HepG2 (cell line): ENCODE data around the gene BCAT1. TPM values are rescaled to one million over a fixed set of nuclear protein-coding genes. Genes with fewer than 3 reads are reported as not detected.
A peak's percentile ranks its signal among the peaks of the same experiment; 100 is the strongest.

Source experiments
- FOSL2 ChIP-seq: sonication (generic); formaldehyde crosslinking; IDR thresholded peaks from 2 replicates; pipeline ENCODE4 v1.4.0; 2020; ENCODE audit warnings: missing genetic modification reagents
- GPN1 ChIP-seq: sonication (generic); formaldehyde crosslinking; IDR thresholded peaks from 2 replicates; pipeline ENCODE4 v1.5.1; 2020; ENCODE audit warnings: missing genetic modification reagents, borderline replicate concordance
- HDAC1 ChIP-seq: sonication (generic); formaldehyde crosslinking; IDR thresholded peaks from 2 replicates; pipeline ENCODE4 v1.5.1; 2020; ENCODE audit warnings: mild to moderate bottlenecking, missing genetic modification reagents
- NFE2L2 ChIP-seq: fragments of 150-350 bp; IDR thresholded peaks from 2 replicates; pipeline ENCODE4 v1.6.1; 2014; ENCODE audit warnings: low read length
- NFIC ChIP-seq: IDR thresholded peaks from 2 replicates; pipeline ENCODE4 v1.6.1; 2012; ENCODE audit warnings: mild to moderate bottlenecking, low read length, inconsistent platforms
- SALL1 ChIP-seq: sonication (generic); formaldehyde crosslinking; IDR thresholded peaks from 2 replicates; pipeline ENCODE4 v1.8.0; 2022; ENCODE audit warnings: mild to moderate bottlenecking, missing genetic modification reagents
- ZFP36L2 ChIP-seq: sonication (generic); formaldehyde crosslinking; IDR thresholded peaks from 2 replicates; pipeline ENCODE4 v1.4.0; 2020; ENCODE audit warnings: missing genetic modification reagents
- polyA plus RNA-seq, 8 experiments: library from polyadenylated mRNA; depleted of rRNA in 3 of 8; stranded (reverse) in 7 of 8; unstranded in 1 of 8; fragments of >200 nt; fragmentation: Illumina TruSeq in 4 of 8; extraction: Trizol in 4 of 8; gene quantifications; 2 replicates each; pipeline versions ENCODE4 v1.2.1 to v1.2.3, GENCODE V29; 2011 to 2016; ENCODE audit warnings: low read depth in 4 of 8, missing spikeins in 1 of 8, mixed read lengths in 1 of 8; ENCODE audit not compliant: insufficient read depth in 1 of 8
- total RNA-seq, 5 experiments: library from RNA; depleted of rRNA; stranded (reverse); fragments of >200 nt; fragmentation: Illumina TruSeq; extraction: Trizol; gene quantifications; 2 replicates each; pipeline ENCODE4 v1.2.3, GENCODE V29; 2016; ENCODE audit warnings: low read depth in 1 of 5
- TF ChIP-seq, protein P1 (sequence below): sonication (generic); formaldehyde crosslinking; IDR thresholded peaks from 2 replicates; pipeline ENCODE4 v1.4.0; 2020; ENCODE audit warnings: mild to moderate bottlenecking, missing genetic modification reagents
- TF ChIP-seq, protein P2 (sequence below), 2 experiments: fragments of 450-650 bp in 1 of 2; sonication (generic) in 1 of 2; formaldehyde crosslinking; IDR thresholded peaks; 2 replicates each; pipeline versions ENCODE4 v1.5.0 to v1.8.0; 2020 to 2022; ENCODE audit warnings: mild to moderate bottlenecking in 1 of 2, missing genetic modification reagents in 1 of 2

The BCAT1 gene
- total and polyA plus RNA-seq, 2 of the 13 experiments (the other 11 are each of a cell fraction or from before 2014, with no cell fraction given) = 8.0 to 75.5 TPM

DNA sequence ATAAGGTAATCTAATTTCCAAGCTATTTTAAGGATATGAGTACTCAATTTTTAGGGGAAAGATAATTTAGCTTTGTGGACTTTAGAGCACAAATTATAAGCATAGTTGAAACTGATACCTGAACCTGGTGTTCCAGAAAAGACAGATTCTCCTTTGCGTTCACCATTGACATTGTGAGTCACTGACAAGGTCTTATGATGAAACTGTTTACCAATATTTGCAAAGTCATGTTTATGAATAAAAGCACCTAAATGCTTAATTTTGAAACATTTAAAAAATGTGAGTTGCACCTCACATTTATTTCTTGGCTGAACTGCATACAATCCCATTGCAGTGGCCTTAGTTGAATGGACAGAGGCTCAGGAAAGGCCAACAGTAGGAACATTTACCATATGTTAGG lies 3.9 kb downstream of the BCAT1 start (continued):
- TF ChIP-seq, protein P1, sequence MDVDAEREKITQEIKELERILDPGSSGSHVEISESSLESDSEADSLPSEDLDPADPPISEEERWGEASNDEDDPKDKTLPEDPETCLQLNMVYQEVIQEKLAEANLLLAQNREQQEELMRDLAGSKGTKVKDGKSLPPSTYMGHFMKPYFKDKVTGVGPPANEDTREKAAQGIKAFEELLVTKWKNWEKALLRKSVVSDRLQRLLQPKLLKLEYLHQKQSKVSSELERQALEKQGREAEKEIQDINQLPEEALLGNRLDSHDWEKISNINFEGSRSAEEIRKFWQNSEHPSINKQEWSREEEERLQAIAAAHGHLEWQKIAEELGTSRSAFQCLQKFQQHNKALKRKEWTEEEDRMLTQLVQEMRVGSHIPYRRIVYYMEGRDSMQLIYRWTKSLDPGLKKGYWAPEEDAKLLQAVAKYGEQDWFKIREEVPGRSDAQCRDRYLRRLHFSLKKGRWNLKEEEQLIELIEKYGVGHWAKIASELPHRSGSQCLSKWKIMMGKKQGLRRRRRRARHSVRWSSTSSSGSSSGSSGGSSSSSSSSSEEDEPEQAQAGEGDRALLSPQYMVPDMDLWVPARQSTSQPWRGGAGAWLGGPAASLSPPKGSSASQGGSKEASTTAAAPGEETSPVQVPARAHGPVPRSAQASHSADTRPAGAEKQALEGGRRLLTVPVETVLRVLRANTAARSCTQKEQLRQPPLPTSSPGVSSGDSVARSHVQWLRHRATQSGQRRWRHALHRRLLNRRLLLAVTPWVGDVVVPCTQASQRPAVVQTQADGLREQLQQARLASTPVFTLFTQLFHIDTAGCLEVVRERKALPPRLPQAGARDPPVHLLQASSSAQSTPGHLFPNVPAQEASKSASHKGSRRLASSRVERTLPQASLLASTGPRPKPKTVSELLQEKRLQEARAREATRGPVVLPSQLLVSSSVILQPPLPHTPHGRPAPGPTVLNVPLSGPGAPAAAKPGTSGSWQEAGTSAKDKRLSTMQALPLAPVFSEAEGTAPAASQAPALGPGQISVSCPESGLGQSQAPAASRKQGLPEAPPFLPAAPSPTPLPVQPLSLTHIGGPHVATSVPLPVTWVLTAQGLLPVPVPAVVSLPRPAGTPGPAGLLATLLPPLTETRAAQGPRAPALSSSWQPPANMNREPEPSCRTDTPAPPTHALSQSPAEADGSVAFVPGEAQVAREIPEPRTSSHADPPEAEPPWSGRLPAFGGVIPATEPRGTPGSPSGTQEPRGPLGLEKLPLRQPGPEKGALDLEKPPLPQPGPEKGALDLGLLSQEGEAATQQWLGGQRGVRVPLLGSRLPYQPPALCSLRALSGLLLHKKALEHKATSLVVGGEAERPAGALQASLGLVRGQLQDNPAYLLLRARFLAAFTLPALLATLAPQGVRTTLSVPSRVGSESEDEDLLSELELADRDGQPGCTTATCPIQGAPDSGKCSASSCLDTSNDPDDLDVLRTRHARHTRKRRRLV (CRISPR knock-in tag) = no peak
- no peak for TF ChIP-seq NFIC
- no peak for TF ChIP-seq SALL1 (CRISPR knock-in tag)
- TF ChIP-seq HDAC1 (CRISPR knock-in tag) = no peak
- TF ChIP-seq, protein P2, sequence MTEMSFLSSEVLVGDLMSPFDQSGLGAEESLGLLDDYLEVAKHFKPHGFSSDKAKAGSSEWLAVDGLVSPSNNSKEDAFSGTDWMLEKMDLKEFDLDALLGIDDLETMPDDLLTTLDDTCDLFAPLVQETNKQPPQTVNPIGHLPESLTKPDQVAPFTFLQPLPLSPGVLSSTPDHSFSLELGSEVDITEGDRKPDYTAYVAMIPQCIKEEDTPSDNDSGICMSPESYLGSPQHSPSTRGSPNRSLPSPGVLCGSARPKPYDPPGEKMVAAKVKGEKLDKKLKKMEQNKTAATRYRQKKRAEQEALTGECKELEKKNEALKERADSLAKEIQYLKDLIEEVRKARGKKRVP (CRISPR knock-in tag; IDR thresholded peaks at IDR 0.05) = peak in 1 of 2 experiments; percentile 35; a peak in 1 of 4 replicates
- TF ChIP-seq NFE2L2 = peak; percentile 48; the same call in 1 of the 2 replicates
- TF ChIP-seq FOSL2 (CRISPR knock-in tag) = peak; percentile 22; the same call in 1 of the 2 replicates
- TF ChIP-seq ZFP36L2 = no peak
- no peak for TF ChIP-seq GPN1 (CRISPR knock-in tag)
